GM23338 (cell line): ENCODE results near the gene BMPER. TPM values are rescaled to one million over a fixed set of nuclear protein-coding genes. Genes with fewer than 3 reads are reported as not detected.

Source experiments
- ATAC-seq: fragments of 200-7000 bp; cut with Tn5 transposase; 3 replicates; pipeline ENCODE4 v1.9.1; 2020
- DNase-seq: peaks from one replicate; pipeline ENCODE4 v3.0.0-alpha.2; 2015; ENCODE audit warnings: low spot score
- H2AFZ ChIP-seq: fragments of 200-600 bp; sonication (generic); 2 replicates; pipeline ENCODE4 v1.8.0; 2016; ENCODE audit warnings: antibody characterized with exemption, mild to moderate bottlenecking, moderate library complexity
- H3F3A ChIP-seq: fragments of 200-600 bp; sonication (generic); replicated peaks from 2 replicates; pipeline ENCODE4 v1.8.0; 2017; ENCODE audit warnings: antibody characterized with exemption, mixed run types, low read depth
- H3K27ac ChIP-seq: fragments of 200-600 bp; sonication (generic); 2 replicates; pipeline ENCODE4 v1.6.1; 2016; ENCODE audit warnings: low read depth
- H3K27me3 ChIP-seq: fragments of 200-600 bp; sonication (generic); 2 replicates; pipeline ENCODE4 v1.8.0; 2016; ENCODE audit warnings: mild to moderate bottlenecking, mixed run types, moderate library complexity; ENCODE audit not compliant: insufficient read depth
- H3K36me3 ChIP-seq: fragments of 200-600 bp; sonication (generic); 2 replicates; pipeline ENCODE4 v1.8.0; 2016; ENCODE audit warnings: mild to moderate bottlenecking; ENCODE audit not compliant: insufficient read depth
- H3K4me1 ChIP-seq: fragments of 200-600 bp; sonication (generic); 2 replicates; pipeline ENCODE4 v1.8.0; 2016; ENCODE audit warnings: mild to moderate bottlenecking, moderate library complexity; ENCODE audit not compliant: insufficient read depth
- H3K4me2 ChIP-seq: fragments of 200-600 bp; sonication (generic); 2 replicates; pipeline ENCODE4 v1.7.1; 2017; ENCODE audit warnings: mixed run types
- H3K4me3 ChIP-seq: fragments of 200-600 bp; sonication (generic); 2 replicates; pipeline ENCODE4 v1.6.1; 2016; ENCODE audit warnings: mixed run types
- H3K79me2 ChIP-seq: fragments of 200-600 bp; sonication (generic); replicated peaks from 2 replicates; pipeline ENCODE4 v1.8.0; 2017; ENCODE audit warnings: mild to moderate bottlenecking; ENCODE audit not compliant: insufficient read depth
- H3K9me2 ChIP-seq: fragments of 200-600 bp; sonication (generic); 2 replicates; pipeline ENCODE4 v1.8.0; 2017; ENCODE audit not compliant: insufficient read depth
- H4K20me1 ChIP-seq: fragments of 200-600 bp; sonication (generic); replicated peaks from 2 replicates; pipeline ENCODE4 v1.8.0; 2017; ENCODE audit warnings: mild to moderate bottlenecking; ENCODE audit not compliant: insufficient read depth
- H3K27ac Mint-ChIP-seq: 2 replicates; pipeline ENCODE4 v1.8.0; 2020; ENCODE audit warnings: inconsistent platforms, mild to moderate bottlenecking, moderate library complexity, mixed read lengths
- H3K27me3 Mint-ChIP-seq: 3 replicates; pipeline ENCODE4 v1.8.0; 2022; ENCODE audit warnings: low read depth, mild to moderate bottlenecking, moderate library complexity, mixed read lengths, inconsistent platforms; ENCODE audit not compliant: insufficient read depth, poor library complexity
- H3K36me3 Mint-ChIP-seq: 3 replicates; pipeline ENCODE4 v1.8.0; 2021; ENCODE audit warnings: low read depth, mild to moderate bottlenecking, inconsistent platforms, moderate library complexity, mixed read lengths
- H3K4me1 Mint-ChIP-seq: 3 replicates; pipeline ENCODE4 v1.8.0; 2020; ENCODE audit warnings: mild to moderate bottlenecking, inconsistent platforms, mixed read lengths
- H3K4me3 Mint-ChIP-seq: 3 replicates; pipeline ENCODE4 v1.8.0; 2021; ENCODE audit warnings: moderate library complexity, mild to moderate bottlenecking, inconsistent platforms, mixed read lengths
- H3K9me3 Mint-ChIP-seq: 3 replicates; pipeline ENCODE4 v1.8.0; 2020; ENCODE audit warnings: moderate library complexity, mild to moderate bottlenecking, inconsistent platforms, mixed read lengths
- CREB1 ChIP-seq: fragments of 250-450 bp; sonication (Bioruptor Pico); IDR thresholded peaks from 2 replicates; pipeline ENCODE4 v1.5.0; 2020; ENCODE audit warnings: low read depth, mild to moderate bottlenecking, moderate library complexity
- EZH2phosphoT487 ChIP-seq: fragments of 200-600 bp; sonication (generic); IDR thresholded peaks from one replicate; pipeline ENCODE4 v1.8.1; 2018; ENCODE audit warnings: antibody characterized with exemption; ENCODE audit not compliant: unreplicated experiment
- NANOG ChIP-seq: IDR thresholded peaks from 2 replicates; pipeline ENCODE4 v1.6.1; 2016; ENCODE audit warnings: antibody characterized with exemption, borderline replicate concordance
- polyA plus RNA-seq: library from polyadenylated mRNA; unstranded; fragments of >200 nt; fragmentation: Nextera tagmentation; extraction: Ambion mirVana; gene quantifications from 2 replicates; pipeline ENCODE4 v1.2.1, GENCODE V29; 2016
- total RNA-seq: library from RNA; depleted of rRNA; stranded (reverse); fragments of >200 nt; shearing (Covaris generic); gene quantifications from 2 replicates; pipeline ENCODE4 v1.2.3, GENCODE V29; 2014
- TF ChIP-seq, protein P1 (sequence below): fragments of 250-450 bp; sonication (Bioruptor Pico); IDR thresholded peaks from 2 replicates; pipeline ENCODE4 v1.5.0; 2020; ENCODE audit warnings: mild to moderate bottlenecking, moderate library complexity
- TF ChIP-seq, protein P2 (sequence below), 2 experiments: fragments of 200-600 bp in 1 of 2; sonication (generic) in 1 of 2; conservative IDR thresholded peaks; 2 replicates each; pipeline versions ENCODE4 v1.5.1 to v1.6.1; 2016 to 2017; ENCODE audit warnings: antibody characterized with exemption in 2 of 2, low read depth in 2 of 2, mild to moderate bottlenecking in 2 of 2, moderate library complexity in 1 of 2

The BMPER gene
- total and polyA plus RNA-seq, 2 experiments from 2014 or later = 0.53 to 1.4 TPM

DNA sequence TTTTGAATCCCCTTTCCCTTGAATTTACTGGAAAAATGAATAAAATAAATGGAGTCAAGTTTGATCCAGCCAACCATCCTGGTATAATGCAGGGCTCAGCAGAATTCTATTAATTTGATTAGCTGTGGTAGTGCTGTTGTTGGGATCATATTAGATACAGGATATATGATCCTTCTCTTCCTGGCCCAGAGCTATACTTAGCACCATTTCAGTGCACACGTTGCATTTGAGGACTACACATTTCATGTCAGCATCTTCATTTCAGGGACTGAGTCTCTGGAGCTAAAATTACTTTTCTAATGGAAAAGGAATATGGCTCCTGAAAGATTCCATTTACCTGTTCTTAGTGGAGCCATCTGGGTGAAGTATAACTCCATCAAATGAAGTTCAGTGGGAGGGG is 240.3 kb downstream of the BMPER start (continued):
- TF ChIP-seq, protein P1, sequence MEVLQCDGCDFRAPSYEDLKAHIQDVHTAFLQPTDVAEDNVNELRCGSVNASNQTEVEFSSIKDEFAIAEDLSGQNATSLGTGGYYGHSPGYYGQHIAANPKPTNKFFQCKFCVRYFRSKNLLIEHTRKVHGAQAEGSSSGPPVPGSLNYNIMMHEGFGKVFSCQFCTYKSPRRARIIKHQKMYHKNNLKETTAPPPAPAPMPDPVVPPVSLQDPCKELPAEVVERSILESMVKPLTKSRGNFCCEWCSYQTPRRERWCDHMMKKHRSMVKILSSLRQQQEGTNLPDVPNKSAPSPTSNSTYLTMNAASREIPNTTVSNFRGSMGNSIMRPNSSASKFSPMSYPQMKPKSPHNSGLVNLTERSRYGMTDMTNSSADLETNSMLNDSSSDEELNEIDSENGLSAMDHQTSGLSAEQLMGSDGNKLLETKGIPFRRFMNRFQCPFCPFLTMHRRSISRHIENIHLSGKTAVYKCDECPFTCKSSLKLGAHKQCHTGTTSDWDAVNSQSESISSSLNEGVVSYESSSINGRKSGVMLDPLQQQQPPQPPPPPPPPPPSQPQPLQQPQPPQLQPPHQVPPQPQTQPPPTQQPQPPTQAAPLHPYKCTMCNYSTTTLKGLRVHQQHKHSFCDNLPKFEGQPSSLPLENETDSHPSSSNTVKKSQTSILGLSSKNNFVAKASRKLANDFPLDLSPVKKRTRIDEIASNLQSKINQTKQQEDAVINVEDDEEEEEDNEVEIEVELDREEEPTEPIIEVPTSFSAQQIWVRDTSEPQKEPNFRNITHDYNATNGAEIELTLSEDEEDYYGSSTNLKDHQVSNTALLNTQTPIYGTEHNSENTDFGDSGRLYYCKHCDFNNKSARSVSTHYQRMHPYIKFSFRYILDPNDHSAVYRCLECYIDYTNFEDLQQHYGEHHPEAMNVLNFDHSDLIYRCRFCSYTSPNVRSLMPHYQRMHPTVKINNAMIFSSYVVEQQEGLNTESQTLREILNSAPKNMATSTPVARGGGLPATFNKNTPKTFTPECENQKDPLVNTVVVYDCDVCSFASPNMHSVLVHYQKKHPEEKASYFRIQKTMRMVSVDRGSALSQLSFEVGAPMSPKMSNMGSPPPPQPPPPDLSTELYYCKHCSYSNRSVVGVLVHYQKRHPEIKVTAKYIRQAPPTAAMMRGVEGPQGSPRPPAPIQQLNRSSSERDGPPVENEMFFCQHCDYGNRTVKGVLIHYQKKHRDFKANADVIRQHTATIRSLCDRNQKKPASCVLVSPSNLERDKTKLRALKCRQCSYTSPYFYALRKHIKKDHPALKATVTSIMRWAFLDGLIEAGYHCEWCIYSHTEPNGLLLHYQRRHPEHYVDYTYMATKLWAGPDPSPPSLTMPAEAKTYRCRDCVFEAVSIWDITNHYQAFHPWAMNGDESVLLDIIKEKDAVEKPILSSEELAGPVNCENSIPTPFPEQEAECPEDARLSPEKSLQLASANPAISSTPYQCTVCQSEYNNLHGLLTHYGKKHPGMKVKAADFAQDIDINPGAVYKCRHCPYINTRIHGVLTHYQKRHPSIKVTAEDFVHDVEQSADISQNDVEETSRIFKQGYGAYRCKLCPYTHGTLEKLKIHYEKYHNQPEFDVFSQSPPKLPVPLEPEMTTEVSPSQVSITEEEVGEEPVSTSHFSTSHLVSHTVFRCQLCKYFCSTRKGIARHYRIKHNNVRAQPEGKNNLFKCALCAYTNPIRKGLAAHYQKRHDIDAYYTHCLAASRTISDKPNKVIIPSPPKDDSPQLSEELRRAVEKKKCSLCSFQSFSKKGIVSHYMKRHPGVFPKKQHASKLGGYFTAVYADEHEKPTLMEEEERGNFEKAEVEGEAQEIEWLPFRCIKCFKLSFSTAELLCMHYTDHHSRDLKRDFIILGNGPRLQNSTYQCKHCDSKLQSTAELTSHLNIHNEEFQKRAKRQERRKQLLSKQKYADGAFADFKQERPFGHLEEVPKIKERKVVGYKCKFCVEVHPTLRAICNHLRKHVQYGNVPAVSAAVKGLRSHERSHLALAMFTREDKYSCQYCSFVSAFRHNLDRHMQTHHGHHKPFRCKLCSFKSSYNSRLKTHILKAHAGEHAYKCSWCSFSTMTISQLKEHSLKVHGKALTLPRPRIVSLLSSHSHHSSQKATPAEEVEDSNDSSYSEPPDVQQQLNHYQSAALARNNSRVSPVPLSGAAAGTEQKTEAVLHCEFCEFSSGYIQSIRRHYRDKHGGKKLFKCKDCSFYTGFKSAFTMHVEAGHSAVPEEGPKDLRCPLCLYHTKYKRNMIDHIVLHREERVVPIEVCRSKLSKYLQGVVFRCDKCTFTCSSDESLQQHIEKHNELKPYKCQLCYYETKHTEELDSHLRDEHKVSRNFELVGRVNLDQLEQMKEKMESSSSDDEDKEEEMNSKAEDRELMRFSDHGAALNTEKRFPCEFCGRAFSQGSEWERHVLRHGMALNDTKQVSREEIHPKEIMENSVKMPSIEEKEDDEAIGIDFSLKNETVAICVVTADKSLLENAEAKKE = no peak
- TF ChIP-seq, protein P2, sequence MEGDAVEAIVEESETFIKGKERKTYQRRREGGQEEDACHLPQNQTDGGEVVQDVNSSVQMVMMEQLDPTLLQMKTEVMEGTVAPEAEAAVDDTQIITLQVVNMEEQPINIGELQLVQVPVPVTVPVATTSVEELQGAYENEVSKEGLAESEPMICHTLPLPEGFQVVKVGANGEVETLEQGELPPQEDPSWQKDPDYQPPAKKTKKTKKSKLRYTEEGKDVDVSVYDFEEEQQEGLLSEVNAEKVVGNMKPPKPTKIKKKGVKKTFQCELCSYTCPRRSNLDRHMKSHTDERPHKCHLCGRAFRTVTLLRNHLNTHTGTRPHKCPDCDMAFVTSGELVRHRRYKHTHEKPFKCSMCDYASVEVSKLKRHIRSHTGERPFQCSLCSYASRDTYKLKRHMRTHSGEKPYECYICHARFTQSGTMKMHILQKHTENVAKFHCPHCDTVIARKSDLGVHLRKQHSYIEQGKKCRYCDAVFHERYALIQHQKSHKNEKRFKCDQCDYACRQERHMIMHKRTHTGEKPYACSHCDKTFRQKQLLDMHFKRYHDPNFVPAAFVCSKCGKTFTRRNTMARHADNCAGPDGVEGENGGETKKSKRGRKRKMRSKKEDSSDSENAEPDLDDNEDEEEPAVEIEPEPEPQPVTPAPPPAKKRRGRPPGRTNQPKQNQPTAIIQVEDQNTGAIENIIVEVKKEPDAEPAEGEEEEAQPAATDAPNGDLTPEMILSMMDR (conservative IDR thresholded peaks at IDR 0.05; ENCODE audit: low read depth in 2 of 2) = no peak
- TF ChIP-seq NANOG = no peak
- no peak for TF ChIP-seq EZH2phosphoT487

DNA sequence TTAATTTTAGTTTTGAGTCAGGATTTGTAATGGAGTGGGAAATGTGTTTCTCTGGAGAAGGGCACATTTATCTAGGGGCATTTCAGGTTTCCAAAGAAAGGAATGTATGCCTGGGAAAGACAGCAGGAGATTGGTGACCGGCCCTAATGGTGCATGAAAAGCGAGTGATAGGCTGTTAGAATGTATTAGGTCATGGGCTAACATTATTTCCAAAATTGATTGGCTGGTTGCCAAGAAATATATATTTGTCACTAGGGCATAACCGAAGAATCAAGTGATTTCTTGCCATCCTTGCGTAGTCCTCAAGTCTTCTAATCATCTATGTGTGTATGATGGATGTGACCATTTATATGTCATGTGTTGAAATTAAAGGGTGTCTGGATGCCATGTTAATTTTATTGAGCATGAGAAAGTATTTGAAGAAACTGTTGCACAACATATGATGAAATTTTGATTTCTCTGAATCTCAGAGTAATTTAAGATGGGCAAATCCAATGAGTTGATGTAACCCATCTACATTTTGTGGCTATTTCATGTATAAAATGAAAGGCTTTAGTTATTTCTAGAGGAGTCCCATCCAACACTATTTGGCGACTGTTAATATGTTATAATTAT is 248.4 kb downstream of the BMPER start:
- Mint-ChIP-seq H3K27ac (no peak overlapping the region), H3K27me3 (peaks cover 2% of the 10 kb centered on the region), H3K36me3 (no peaks in the 10 kb centered on the region), H3K9me3 (no peaks in the 10 kb centered on the region), H3K4me1 (peaks cover 19% of the 10 kb centered on the region; the same call in 2 of the 3 replicates), H3K4me3 (no peak overlapping the region)
- no peak for TF ChIP-seq CREB1 (CRISPR knock-in tag)
- DNase-seq = no peak
- Histone ChIP-seq H4K20me1 (no peaks in the 10 kb centered on the region), H3F3A (no peaks in the 10 kb centered on the region), H3K4me1 (peaks cover 18% of the 10 kb centered on the region), H3K9me2 (peaks cover 16% of the 10 kb centered on the region), H2AFZ (no peak overlapping the region), H3K36me3 (no peaks in the 10 kb centered on the region), H3K4me2 (no peak overlapping the region), H3K27ac (no peak overlapping the region), H3K79me2 (no peaks in the 10 kb centered on the region), H3K4me3 (no peak overlapping the region), H3K27me3 (no peaks in the 10 kb centered on the region)
- ATAC-seq = no peak
